Mammary epithelial cell (primary cell): ENCODE results near the gene C1orf21.

Source experiments
- CTCF ChIP-seq, 2 donors: IDR thresholded peaks in 1 of 2; conservative IDR thresholded peaks in 1 of 2; 2 replicates each; pipeline ENCODE4 v1.5.1; 2011 to 2012; ENCODE audit warnings: inconsistent platforms in 2 of 2, low read length in 2 of 2, mild to moderate bottlenecking in 2 of 2, control low read depth in 1 of 2, low read depth in 1 of 2; ENCODE audit not compliant: insufficient read depth in 1 of 2; ENCODE audit errors: extremely low read depth in 1 of 2
- EZH2 ChIP-seq: IDR thresholded peaks from 2 replicates; pipeline ENCODE4 v1.6.1; 2012; ENCODE audit warnings: low read length, inconsistent platforms, borderline replicate concordance

- TF ChIP-seq CTCF (conservative IDR thresholded peaks at IDR 0.05 in 1 of 2, IDR thresholded peaks at IDR 0.05 in 1 of 2; ENCODE audit: extremely low read depth in 1 of 2, insufficient read depth in 1 of 2, low read depth in 1 of 2, low read length in 2 of 2) (no peak), EZH2 (no peak)
Observed at GRCh38 chr1:184567009-184567408, 180.2 kb downstream of the C1orf21 start.
